HG03097 (cell line): ENCODE results near the gene JARID2.

ENCODE experiments used
- ATAC-seq: cut with Tn5 transposase; IDR thresholded peaks from one replicate; pipeline ENCODE4 v1.9.1; 2021; ENCODE audit not compliant: unreplicated experiment, low FRiP score

The JARID2 gene

DNA sequence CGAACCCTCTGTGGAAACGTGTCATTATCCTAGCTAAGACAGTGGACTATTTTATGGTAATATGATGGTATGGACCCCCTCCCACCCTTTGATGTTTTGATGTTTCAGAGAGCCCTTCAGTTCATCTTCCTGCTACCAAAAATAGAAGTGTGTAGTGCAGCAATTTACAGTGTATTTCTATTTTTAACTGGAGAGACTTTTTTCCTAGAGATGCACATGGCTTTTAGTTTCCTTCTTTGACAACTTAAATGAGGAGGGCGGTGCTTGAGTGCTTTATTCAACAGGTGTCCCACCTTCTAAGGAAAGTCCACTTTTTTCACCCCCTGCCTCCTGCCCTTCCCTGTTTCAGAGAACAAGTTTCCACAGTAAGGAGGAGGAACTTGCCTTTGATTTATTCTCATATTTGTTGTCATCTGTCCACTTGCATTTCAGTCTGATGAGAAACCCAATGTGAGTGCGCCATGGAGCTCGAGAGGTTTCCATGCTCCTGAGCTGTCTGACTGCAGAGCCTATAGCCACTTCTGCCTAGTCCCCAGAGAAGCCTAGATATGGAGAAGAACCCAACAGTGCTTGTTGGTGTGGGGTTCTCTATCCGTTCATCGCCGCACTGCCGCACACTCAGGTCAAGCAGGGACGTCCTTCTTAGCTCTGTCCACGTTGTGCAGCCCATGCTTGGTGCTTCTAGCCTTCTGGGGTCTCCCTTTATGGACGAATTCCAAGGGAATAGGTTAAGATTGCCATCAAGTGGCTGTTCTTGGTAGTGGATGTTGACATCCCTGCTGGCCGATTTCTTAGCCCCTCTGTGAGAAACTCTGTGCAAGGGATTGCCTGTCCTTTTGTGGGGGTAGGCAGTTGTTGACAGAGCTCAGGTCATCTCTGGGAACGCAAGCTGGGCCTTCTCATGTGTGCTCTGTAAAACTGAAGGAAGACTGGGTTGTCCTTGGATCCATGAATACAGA, 144.2 kb downstream of the JARID2 start:
- ATAC-seq: no peak

- ATAC-seq: no peak
Measured at GRCh38 chr6:15391500-15391899, 145.6 kb downstream of the JARID2 start.

DNA sequence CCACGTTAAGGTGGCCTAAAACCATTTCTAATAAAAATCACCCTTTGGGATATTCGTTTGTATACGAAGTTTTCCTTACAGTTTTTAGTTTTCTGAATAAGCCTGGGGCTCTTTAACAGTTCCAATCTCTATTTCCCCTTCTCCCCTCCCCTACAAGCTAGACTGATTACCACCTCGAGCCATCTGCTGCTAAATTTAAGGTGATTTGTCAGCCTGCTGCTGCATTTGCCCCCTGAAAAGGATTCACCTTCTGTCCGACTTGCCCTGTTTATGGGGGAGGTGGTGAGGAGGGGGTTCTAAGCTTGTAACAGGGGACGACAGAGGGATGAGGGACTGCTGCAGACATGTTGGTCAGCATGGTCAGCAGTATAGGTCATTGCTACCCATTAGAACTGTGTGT, 146.3 kb downstream of the JARID2 start:
- ATAC-seq: no peak

DNA sequence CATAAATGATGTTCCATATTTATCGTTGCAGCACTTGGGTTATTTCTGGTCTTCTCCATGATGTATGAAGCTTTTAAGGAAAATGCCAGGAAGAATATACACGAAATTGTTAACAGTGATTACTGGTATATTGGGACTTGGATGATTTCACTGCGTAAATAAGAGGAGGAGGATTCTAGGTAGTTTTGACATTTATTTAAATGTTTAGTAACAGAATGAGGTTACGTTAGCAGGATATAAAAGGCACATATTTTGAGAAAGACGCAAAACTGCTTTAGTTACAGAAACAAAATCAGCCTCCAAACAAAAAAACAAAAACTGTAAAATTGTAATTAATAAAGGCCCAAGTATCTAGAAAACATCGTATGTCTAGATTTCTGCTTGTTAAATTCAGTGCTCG, 147.7 kb downstream of the JARID2 start:
- no peak for ATAC-seq

GRCh38 chr6:15395087-15395486, 149.2 kb downstream of the JARID2 start:
- no peak for ATAC-seq

- no peak for ATAC-seq
Measured at GRCh38 chr6:15396808-15397207, 150.9 kb downstream of the JARID2 start.

DNA sequence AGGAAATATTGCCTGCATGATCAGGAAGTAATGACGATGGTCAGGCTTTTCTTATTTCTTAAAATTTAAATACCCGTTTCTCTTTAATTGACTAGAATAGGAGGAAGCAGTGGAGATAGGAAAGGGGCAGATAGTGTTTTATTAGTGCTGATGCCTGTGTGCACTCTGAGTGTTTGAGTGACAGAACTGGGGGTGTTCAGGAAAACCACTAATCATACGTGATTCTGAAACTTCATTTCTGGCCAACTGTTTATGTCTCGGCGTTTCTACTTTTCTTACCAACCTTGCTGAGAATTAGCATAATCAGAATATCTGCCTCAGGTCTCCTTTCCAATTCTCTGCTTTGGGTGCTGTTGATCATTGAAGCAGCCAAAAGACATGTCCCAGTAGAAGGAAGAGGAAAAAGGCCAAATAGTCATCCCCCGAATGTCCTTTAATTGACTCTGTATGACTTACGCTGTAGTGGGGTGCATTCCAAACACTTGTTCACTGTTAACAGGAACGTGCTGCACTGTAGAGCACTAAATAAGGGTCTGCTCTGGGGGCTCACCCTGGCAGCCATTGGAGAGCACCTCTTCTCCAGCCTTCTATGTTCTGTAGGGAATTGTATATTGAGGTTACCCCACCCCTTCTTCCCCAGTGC, 152.9 kb downstream of the JARID2 start:
- no peak for ATAC-seq

GRCh38 chr6:15399641-15400470, 154.0 kb downstream of the JARID2 start:
- no peak for ATAC-seq

DNA sequence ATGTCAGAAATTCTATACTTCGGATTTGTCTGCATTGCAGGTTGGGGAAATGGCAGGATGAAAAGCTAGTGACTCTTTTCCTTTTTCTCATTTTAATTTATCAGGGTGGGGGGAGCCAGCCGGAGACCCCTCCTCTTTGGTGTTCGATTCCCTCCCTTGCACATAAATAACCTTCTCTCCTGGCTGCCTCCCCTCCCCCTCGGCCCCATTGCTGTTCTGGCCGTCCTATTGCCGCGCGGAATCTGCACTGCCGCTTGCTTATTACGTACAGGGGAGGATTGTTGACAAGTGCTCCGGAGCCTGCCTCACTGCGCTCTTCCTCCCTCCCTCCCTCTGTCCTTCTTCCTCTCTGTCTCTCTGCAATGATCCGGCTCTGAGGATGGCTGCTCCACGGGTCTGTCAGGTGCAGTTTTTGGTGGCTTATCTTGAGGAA, 154.7 kb downstream of the JARID2 start:
- ATAC-seq: no peak

DNA sequence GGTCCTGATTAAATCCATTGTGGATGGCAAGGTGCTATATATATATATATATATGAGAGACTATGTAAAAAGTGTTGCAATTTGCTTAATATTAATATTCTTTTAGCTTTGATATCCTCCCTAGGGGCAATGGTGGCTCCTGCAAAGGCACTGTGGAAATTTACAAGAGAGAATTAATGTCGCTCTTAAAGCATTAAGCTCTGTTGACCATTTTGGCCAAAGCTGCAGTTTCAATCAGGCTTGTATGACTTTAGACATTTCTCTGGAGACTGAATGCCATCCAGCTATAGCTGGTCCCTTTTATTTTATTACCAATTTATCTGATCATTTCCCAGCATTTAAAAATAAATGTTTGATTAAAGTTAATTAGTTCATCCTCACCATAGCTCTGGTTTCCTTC, 155.3 kb downstream of the JARID2 start:
- no peak for ATAC-seq

- ATAC-seq: no peak
Measured at GRCh38 chr6:15401769-15402250, 155.9 kb downstream of the JARID2 start.

DNA sequence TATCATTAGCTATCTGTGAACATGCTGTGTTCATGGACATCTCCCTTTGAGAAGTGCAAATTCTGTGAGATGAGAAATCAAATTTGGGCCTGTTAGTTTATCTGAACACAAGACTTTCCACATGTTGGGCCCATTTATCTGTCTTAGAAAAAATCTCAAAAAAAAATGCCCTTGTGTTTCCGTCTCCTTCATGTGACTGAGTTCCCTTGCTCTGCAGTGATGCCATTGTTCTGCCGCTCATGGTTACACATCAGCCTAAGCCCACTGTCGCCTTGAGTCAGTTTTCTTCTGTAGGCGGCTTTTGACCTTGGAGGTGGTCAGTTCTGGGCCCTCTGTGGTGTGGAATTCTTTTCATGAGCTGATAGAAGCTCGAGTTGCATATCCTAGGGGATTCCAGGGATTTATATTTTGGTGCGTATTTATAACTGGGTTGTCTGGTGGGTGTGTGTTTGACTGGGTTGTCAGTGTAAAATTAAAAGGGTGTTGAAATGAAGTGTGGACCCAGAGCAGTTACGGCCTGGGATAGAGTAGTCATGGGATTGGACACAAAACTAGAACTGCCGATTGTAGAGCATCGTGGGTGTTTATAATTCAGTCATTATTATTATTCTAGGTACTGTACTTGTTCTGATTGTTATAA, 156.7 kb downstream of the JARID2 start:
- no peak for ATAC-seq

- no peak for ATAC-seq
Measured at GRCh38 chr6:15403094-15403755, 157.4 kb downstream of the JARID2 start.

- no peak for ATAC-seq
Measured at GRCh38 chr6:15404685-15404980, 158.8 kb downstream of the JARID2 start.

GRCh38 chr6:15405129-15406068, 159.5 kb downstream of the JARID2 start:
- no peak for ATAC-seq

DNA sequence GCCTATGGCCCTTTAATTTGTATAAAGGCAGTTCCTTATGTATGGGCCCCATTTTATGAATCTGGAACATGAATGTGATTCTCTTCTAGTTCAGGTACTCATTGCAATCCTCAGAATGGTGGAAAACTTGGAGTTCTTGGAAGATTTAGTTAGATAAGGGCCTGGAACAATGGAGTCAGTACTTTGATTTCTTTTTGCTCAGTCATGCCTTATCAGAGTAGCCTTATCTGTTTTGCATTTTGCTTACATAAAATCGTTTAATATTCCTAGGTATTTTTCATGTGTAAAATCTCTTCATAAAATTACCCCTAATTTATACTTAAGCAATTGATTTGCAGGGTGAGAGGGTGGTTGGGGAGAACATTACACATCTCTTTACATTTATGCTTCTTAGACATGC, 160.6 kb downstream of the JARID2 start:
- ATAC-seq: no peak

DNA sequence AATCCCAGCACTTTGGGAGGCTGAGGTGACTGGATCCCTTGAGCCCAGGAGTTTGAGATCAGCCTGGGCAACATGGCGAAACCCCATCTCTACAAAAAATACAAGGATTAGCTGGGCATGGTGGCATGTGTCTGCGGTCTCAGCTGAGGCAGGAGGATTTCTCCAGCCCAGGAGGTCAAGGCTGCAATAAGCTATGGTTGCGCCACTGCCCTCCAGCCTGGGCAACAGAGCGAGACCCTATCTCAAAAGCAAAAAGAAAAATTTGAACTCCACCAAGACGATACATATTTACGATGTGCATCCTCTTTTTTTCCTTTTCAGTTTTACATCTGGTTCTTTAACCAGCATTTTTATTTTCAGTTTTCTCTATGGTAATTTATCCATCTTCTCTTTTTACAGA, 162.1 kb downstream of the JARID2 start:
- no peak for ATAC-seq

- no peak for ATAC-seq
Measured at GRCh38 chr6:15408758-15409157, 162.9 kb downstream of the JARID2 start.
